ENCODE results near the gene CDK6.

CDK6 gene

GRCh38 chr7:92735707-92736106, 100.7 kb downstream of the CDK6 start:
- DNase-seq (ENCODE audit: low spot score): no peak

- no peak for DNase-seq (ENCODE audit: low spot score)
Observed at GRCh38 chr7:92732316-92733036, 103.9 kb downstream of the CDK6 start.

- DNase-seq (ENCODE audit: low spot score): peak; percentile 41
Observed at GRCh38 chr7:92731335-92732063, 104.9 kb downstream of the CDK6 start.

GRCh38 chr7:92730808-92731207, 105.6 kb downstream of the CDK6 start:
- no peak for DNase-seq (ENCODE audit: low spot score)

- DNase-seq (ENCODE audit: low spot score): no peak
Observed at GRCh38 chr7:92729751-92730150, 106.6 kb downstream of the CDK6 start.

- DNase-seq (ENCODE audit: low spot score): no peak
Observed at GRCh38 chr7:92729172-92729571, 107.2 kb downstream of the CDK6 start.

GRCh38 chr7:92727755-92728154, 108.6 kb downstream of the CDK6 start:
- DNase-seq (ENCODE audit: low spot score): no peak

- DNase-seq (ENCODE audit: low spot score): no peak
Observed at GRCh38 chr7:92725161-92725925, 111.0 kb downstream of the CDK6 start.

- DNase-seq (ENCODE audit: low spot score): no peak
Observed at GRCh38 chr7:92723943-92724342, 112.4 kb downstream of the CDK6 start.

- no peak for DNase-seq (ENCODE audit: low spot score)
Observed at GRCh38 chr7:92723205-92723604, 113.2 kb downstream of the CDK6 start.

GRCh38 chr7:92722541-92722940, 113.8 kb downstream of the CDK6 start:
- DNase-seq (ENCODE audit: low spot score): no peak

- no peak for DNase-seq (ENCODE audit: low spot score)
Observed at GRCh38 chr7:92720604-92721350, 115.6 kb downstream of the CDK6 start.

- peak; percentile 55 for DNase-seq (ENCODE audit: low spot score)
Observed at GRCh38 chr7:92717993-92718716, 118.2 kb downstream of the CDK6 start.

- DNase-seq (ENCODE audit: low spot score): no peak
Observed at GRCh38 chr7:92717623-92717992, 118.8 kb downstream of the CDK6 start.

GRCh38 chr7:92716825-92717580, 119.4 kb downstream of the CDK6 start:
- DNase-seq (ENCODE audit: low spot score): no peak

- DNase-seq (ENCODE audit: low spot score): no peak
Observed at GRCh38 chr7:92715963-92716362, 120.4 kb downstream of the CDK6 start.

GRCh38 chr7:92714767-92715166, 121.6 kb downstream of the CDK6 start:
- DNase-seq (ENCODE audit: low spot score): no peak

- no peak for DNase-seq (ENCODE audit: low spot score)
Observed at GRCh38 chr7:92714280-92714679, 122.1 kb downstream of the CDK6 start.

- DNase-seq (ENCODE audit: low spot score): no peak
Observed at GRCh38 chr7:92709912-92710311, 126.5 kb downstream of the CDK6 start.

GRCh38 chr7:92709150-92709549, 127.2 kb downstream of the CDK6 start:
- no peak for DNase-seq (ENCODE audit: low spot score)
